WTC11 (cell line): ENCODE results near the gene PTPRN. TPM values are rescaled to one million over a fixed set of nuclear protein-coding genes. Genes with fewer than 3 reads are reported as not detected.

Source experiments
- ATAC-seq: fragments of 200-7000 bp; cut with Tn5 transposase; 2 replicates; pipeline ENCODE4 v1.10.0; 2021; ENCODE audit warnings: mild to moderate bottlenecking, moderate library complexity
- CTCF ChIA-PET: fragments of 300-600 bp; sonication (Branson Sonifier 250); formaldehyde crosslinking; loops from one replicate; lab custom pipeline; 2021; ENCODE audit warnings: antibody characterized with exemption; lab: Charles Lee
- POLR2A ChIA-PET: fragments of 350-600 bp; sonication (Branson Sonifier 250); formaldehyde crosslinking; loops from one replicate; lab custom pipeline; 2021; ENCODE audit warnings: antibody characterized with exemption; lab: Charles Lee
- DNase-seq: peaks from one replicate; pipeline ENCODE4 v3.0.0; 2021; ENCODE audit warnings: low spot score
- H3K27ac Mint-ChIP-seq: 2 replicates; pipeline ENCODE4 v1.8.0; 2021; ENCODE audit warnings: mixed read lengths
- H3K27me3 Mint-ChIP-seq: 2 replicates; pipeline ENCODE4 v1.8.0; 2021; ENCODE audit warnings: low read depth, mild to moderate bottlenecking, moderate library complexity, mixed read lengths
- H3K36me3 Mint-ChIP-seq: 2 replicates; pipeline ENCODE4 v1.8.0; 2021; ENCODE audit warnings: mixed read lengths
- H3K4me1 Mint-ChIP-seq: 2 replicates; pipeline ENCODE4 v1.8.0; 2022; ENCODE audit warnings: mixed read lengths
- H3K4me3 Mint-ChIP-seq: 2 replicates; pipeline ENCODE4 v1.8.0; 2021; ENCODE audit warnings: mild to moderate bottlenecking, moderate library complexity, mixed read lengths
- H3K9me3 Mint-ChIP-seq: 2 replicates; pipeline ENCODE4 v1.8.0; 2021; ENCODE audit warnings: mixed read lengths
- ELF4 ChIP-seq: sonication (generic); formaldehyde crosslinking; IDR thresholded peaks from 2 replicates; pipeline ENCODE4 v1.8.1; 2022; ENCODE audit warnings: low read depth, mild to moderate bottlenecking, moderate library complexity, missing genetic modification reagents
- FOXP1 ChIP-seq: sonication (generic); formaldehyde crosslinking; IDR thresholded peaks from 2 replicates; pipeline ENCODE4 v1.8.0; 2022; ENCODE audit warnings: missing genetic modification reagents, mild to moderate bottlenecking, moderate library complexity, borderline replicate concordance
- NFYB ChIP-seq: sonication (generic); formaldehyde crosslinking; conservative IDR thresholded peaks from 2 replicates; pipeline ENCODE4 v1.8.0; 2022; ENCODE audit warnings: low read depth, missing genetic modification reagents
- NR1H2 ChIP-seq: sonication (generic); formaldehyde crosslinking; IDR thresholded peaks from 2 replicates; pipeline ENCODE4 v1.9.0; 2021; ENCODE audit warnings: mild to moderate bottlenecking, moderate library complexity, missing genetic modification reagents
- TCF7 ChIP-seq: sonication (generic); formaldehyde crosslinking; IDR thresholded peaks from 2 replicates; pipeline ENCODE4 v1.8.0; 2022; ENCODE audit warnings: mild to moderate bottlenecking, low read depth, missing genetic modification reagents, moderate library complexity
- USF2 ChIP-seq: sonication (generic); formaldehyde crosslinking; IDR thresholded peaks from 2 replicates; pipeline ENCODE4 v1.8.1; 2023; ENCODE audit warnings: mild to moderate bottlenecking, missing genetic modification reagents, moderate library complexity
- microRNA-seq: library from miRNA; unstranded; fragments of <30 nt; microRNA quantifications from one replicate; pipeline ENCODE4 v1.2.0, GENCODE V29; 2022; ENCODE audit warnings: borderline number of aligned reads
- total RNA-seq: library from RNA; stranded (reverse); gene quantifications from 3 replicates; pipeline ENCODE4 v1.2.3, GENCODE V29; 2021
- TF ChIP-seq, protein P1 (sequence below): sonication (generic); formaldehyde crosslinking; IDR thresholded peaks from 2 replicates; pipeline ENCODE4 v1.8.0; 2023; ENCODE audit warnings: missing genetic modification reagents, mild to moderate bottlenecking, borderline replicate concordance
- TF ChIP-seq, protein P2 (sequence below): sonication (generic); formaldehyde crosslinking; IDR thresholded peaks from 2 replicates; pipeline ENCODE4 v1.8.0; 2022; ENCODE audit warnings: mild to moderate bottlenecking, missing genetic modification reagents
- TF ChIP-seq, protein P3 (sequence below): sonication (generic); formaldehyde crosslinking; IDR thresholded peaks from 2 replicates; pipeline ENCODE4 v1.8.1; 2022; ENCODE audit warnings: low read depth, mild to moderate bottlenecking, moderate library complexity, missing genetic modification reagents, borderline replicate concordance

The PTPRN gene
- total RNA-seq, 1 experiment from 2014 or later = 3.8 TPM

- TF ChIP-seq NFYB (no peak), FOXP1 (CRISPR knock-in tag) (peak; percentile 71; the same call in 1 of the 2 replicates), NR1H2 (CRISPR knock-in tag) (no peak), TCF7 (no peak)
- TF ChIP-seq, protein P1, sequence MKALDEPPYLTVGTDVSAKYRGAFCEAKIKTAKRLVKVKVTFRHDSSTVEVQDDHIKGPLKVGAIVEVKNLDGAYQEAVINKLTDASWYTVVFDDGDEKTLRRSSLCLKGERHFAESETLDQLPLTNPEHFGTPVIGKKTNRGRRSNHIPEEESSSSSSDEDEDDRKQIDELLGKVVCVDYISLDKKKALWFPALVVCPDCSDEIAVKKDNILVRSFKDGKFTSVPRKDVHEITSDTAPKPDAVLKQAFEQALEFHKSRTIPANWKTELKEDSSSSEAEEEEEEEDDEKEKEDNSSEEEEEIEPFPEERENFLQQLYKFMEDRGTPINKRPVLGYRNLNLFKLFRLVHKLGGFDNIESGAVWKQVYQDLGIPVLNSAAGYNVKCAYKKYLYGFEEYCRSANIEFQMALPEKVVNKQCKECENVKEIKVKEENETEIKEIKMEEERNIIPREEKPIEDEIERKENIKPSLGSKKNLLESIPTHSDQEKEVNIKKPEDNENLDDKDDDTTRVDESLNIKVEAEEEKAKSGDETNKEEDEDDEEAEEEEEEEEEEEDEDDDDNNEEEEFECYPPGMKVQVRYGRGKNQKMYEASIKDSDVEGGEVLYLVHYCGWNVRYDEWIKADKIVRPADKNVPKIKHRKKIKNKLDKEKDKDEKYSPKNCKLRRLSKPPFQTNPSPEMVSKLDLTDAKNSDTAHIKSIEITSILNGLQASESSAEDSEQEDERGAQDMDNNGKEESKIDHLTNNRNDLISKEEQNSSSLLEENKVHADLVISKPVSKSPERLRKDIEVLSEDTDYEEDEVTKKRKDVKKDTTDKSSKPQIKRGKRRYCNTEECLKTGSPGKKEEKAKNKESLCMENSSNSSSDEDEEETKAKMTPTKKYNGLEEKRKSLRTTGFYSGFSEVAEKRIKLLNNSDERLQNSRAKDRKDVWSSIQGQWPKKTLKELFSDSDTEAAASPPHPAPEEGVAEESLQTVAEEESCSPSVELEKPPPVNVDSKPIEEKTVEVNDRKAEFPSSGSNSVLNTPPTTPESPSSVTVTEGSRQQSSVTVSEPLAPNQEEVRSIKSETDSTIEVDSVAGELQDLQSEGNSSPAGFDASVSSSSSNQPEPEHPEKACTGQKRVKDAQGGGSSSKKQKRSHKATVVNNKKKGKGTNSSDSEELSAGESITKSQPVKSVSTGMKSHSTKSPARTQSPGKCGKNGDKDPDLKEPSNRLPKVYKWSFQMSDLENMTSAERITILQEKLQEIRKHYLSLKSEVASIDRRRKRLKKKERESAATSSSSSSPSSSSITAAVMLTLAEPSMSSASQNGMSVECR (CRISPR knock-in tag) = peak; percentile 94; the same call in 1 of the 2 replicates
Observed at GRCh38 chr2:219245148-219245898, 63.9 kb downstream of the PTPRN start, which contains the start of the genes GLB1L and STK16 (continued).

GRCh38 chr2:219244789-219245147 lies 64.4 kb downstream of the PTPRN start:
- TF ChIP-seq, protein P2, sequence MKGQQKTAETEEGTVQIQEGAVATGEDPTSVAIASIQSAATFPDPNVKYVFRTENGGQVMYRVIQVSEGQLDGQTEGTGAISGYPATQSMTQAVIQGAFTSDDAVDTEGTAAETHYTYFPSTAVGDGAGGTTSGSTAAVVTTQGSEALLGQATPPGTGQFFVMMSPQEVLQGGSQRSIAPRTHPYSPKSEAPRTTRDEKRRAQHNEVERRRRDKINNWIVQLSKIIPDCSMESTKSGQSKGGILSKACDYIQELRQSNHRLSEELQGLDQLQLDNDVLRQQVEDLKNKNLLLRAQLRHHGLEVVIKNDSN = no peak
- TF ChIP-seq, protein P3, sequence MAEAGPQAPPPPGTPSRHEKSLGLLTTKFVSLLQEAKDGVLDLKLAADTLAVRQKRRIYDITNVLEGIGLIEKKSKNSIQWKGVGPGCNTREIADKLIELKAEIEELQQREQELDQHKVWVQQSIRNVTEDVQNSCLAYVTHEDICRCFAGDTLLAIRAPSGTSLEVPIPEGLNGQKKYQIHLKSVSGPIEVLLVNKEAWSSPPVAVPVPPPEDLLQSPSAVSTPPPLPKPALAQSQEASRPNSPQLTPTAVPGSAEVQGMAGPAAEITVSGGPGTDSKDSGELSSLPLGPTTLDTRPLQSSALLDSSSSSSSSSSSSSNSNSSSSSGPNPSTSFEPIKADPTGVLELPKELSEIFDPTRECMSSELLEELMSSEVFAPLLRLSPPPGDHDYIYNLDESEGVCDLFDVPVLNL (CRISPR knock-in tag) = no peak
- peak overlapping the region; percentile 93 for H3K4me3 Mint-ChIP-seq
- ChIA-PET POLR2A (interaction anchor here (0.9 to 1.8 kb wide), 9 partner anchors 9 to 143 kb away, joined by 3 to 14 read pairs (median 6); partner anchors contain the start of genes ABCB6, ANKZF1, ATG9A and DNAJB2), CTCF (interaction anchor here (0.6 to 1.7 kb wide), 16 partner anchors 10 to 285 kb away, joined by 3 to 20 read pairs (median 4); partner anchors contain the start of genes CNPPD1, DNAJB2 and ZFAND2B)
- ATAC-seq = no peak
- DNase-seq = no peak
- H3K4me1 Mint-ChIP-seq = peaks cover 22% of the 10 kb centered on the region
- no peaks in the 10 kb centered on the region for H3K9me3 Mint-ChIP-seq
- H3K36me3 Mint-ChIP-seq = 0 out of 2 replicates have a peak, but pooled peaks cover 6% of the 10 kb centered on the region
- H3K27me3 Mint-ChIP-seq = no peaks in the 10 kb centered on the region
- peak overlapping the region; percentile 70; the same call in 1 of the 2 replicates for H3K27ac Mint-ChIP-seq

- no peaks in the 10 kb centered on the region for H3K27me3 Mint-ChIP-seq
- POLR2A ChIA-PET = no interaction called here
- H3K27ac Mint-ChIP-seq = peak overlapping the region; percentile 48; the same call in 1 of the 2 replicates
- CTCF ChIA-PET = no interaction called here
- ATAC-seq (no peak), DNase-seq (no peak)
- peaks cover 14% of the 10 kb centered on the region for H3K4me1 Mint-ChIP-seq
- peak overlapping the region; percentile 37 for H3K4me3 Mint-ChIP-seq
- no peaks in the 10 kb centered on the region for H3K9me3 Mint-ChIP-seq
- TF ChIP-seq ELF4 (CRISPR knock-in tag) (no peak), USF2 (peak; percentile 44)
- no peaks in the 10 kb centered on the region for H3K36me3 Mint-ChIP-seq
Observed at GRCh38 chr2:219243291-219243761, 65.9 kb downstream of the PTPRN start.

Small RNA genes within 50 kb of the gene (microRNA-seq; reads per million reads assigned to microRNA genes)
- not detected for gene MIR153-1

Other genes starting within 250 kb of the PTPRN start
- gene IHH, start 248.5 kb downstream of the PTPRN start, total RNA-seq = 0.11 TPM in 1 of 3 replicates, not detected in the others
- 18.4 to 22.3 TPM (median 21.3 TPM) in 3 replicates for gene NHEJ1, start 148.6 kb downstream of the PTPRN start, total RNA-seq
- gene SLC23A3, start 139.4 kb downstream of the PTPRN start, total RNA-seq = 0.41 to 0.59 TPM (median 0.55 TPM) in 3 replicates
- 26.7 to 32.8 TPM (median 29.5 TPM) in 3 replicates for gene CNPPD1, start 132.5 kb downstream of the PTPRN start, total RNA-seq
- gene RETREG2, start 131.1 kb downstream of the PTPRN start, total RNA-seq = 50.2 to 60.2 TPM (median 52.8 TPM) in 3 replicates
- gene ZFAND2B, start 102.6 kb downstream of the PTPRN start, total RNA-seq = 19.5 to 21.1 TPM (median 20.2 TPM) in 3 replicates
- 42.1 to 45.3 TPM (median 44.8 TPM) in 3 replicates for gene ABCB6, start 90.4 kb downstream of the PTPRN start, total RNA-seq
- 42.9 to 48.4 TPM (median 46.7 TPM) in 3 replicates for gene ATG9A, start 79.8 kb downstream of the PTPRN start, total RNA-seq
- gene ANKZF1, start 79.6 kb downstream of the PTPRN start, total RNA-seq = 56.9 to 70.4 TPM (median 58.0 TPM) in 3 replicates
- 5.2 to 6.4 TPM (median 6.1 TPM) in 3 replicates for gene GLB1L, start 64.0 kb downstream of the PTPRN start, total RNA-seq
- gene STK16, start 63.9 kb downstream of the PTPRN start, total RNA-seq = 27.4 to 28.8 TPM (median 27.5 TPM) in 3 replicates
- 0.20 TPM in 1 of 3 replicates, not detected in the others for gene TUBA4B, start 56.2 kb downstream of the PTPRN start, total RNA-seq
- gene TUBA4A, start 55.5 kb downstream of the PTPRN start, total RNA-seq = 40.8 to 58.7 TPM (median 52.3 TPM) in 3 replicates
- gene DNAJB2, start 30.0 kb downstream of the PTPRN start, total RNA-seq = 36.1 to 42.8 TPM (median 40.3 TPM) in 3 replicates
- gene RESP18, start 23.3 kb upstream of the PTPRN start, total RNA-seq = not detected in 3 replicates
- gene DNPEP, start 78.5 kb upstream of the PTPRN start, total RNA-seq = 65.8 to 70.2 TPM (median 67.6 TPM) in 3 replicates
- 1.6 to 3.5 TPM (median 2.8 TPM) in 3 replicates for gene DES, start 109.0 kb upstream of the PTPRN start, total RNA-seq
- gene SPEG, start 125.4 kb upstream of the PTPRN start, total RNA-seq = 55.3 to 62.7 TPM (median 57.8 TPM) in 3 replicates
- 44.2 to 51.9 TPM (median 49.5 TPM) in 3 replicates for gene GMPPA, start 189.5 kb upstream of the PTPRN start, total RNA-seq
- gene ASIC4, start 205.1 kb upstream of the PTPRN start, total RNA-seq = 0.79 to 1.0 TPM (median 0.80 TPM) in 3 replicates
- 84.3 to 97.0 TPM (median 84.8 TPM) in 3 replicates for gene CHPF, start 234.4 kb upstream of the PTPRN start, total RNA-seq
- gene TMEM198, start 234.6 kb upstream of the PTPRN start, total RNA-seq = 7.1 to 8.1 TPM (median 7.3 TPM) in 3 replicates